MCF 10A (cell line): Measurements from ENCODE around the gene CTNNA2. TPM values are rescaled to one million over a fixed set of nuclear protein-coding genes. Genes with fewer than 3 reads are reported as not detected.

ENCODE experiments used
- BruUV-seq: library from RNA; stranded (reverse); fragments of 400-500 nt; replicated peaks from 2 replicates; lab custom pipeline; 2021; lab: Mats Ljungman, UMichigan
- CTCF ChIA-PET: fragments of 300-600 bp; sonication (Branson Sonifier 250); formaldehyde crosslinking; extraction: SDS; loops from one replicate; lab custom pipeline; 2021; ENCODE audit warnings: antibody characterized with exemption, inconsistent platforms; lab: Yijun Ruan, JAX
- POLR2A ChIA-PET: fragments of 300-600, 350-650 bp; sonication (Branson Sonifier 250); formaldehyde crosslinking; extraction: SDS; loops from one replicate; lab custom pipeline; 2020; ENCODE audit warnings: antibody characterized with exemption, inconsistent platforms; lab: Yijun Ruan, JAX
- DNase-seq: peaks from one replicate; pipeline ENCODE4 v3.0.0-alpha.2; 2018; ENCODE audit not compliant: unreplicated experiment
- H3K27ac Mint-ChIP-seq: one replicate; pipeline ENCODE4 v1.8.0; 2022; ENCODE audit warnings: mild to moderate bottlenecking, low read depth, mixed read lengths; ENCODE audit not compliant: unreplicated experiment
- H3K27me3 Mint-ChIP-seq: one replicate; pipeline ENCODE4 v1.8.0; 2022; ENCODE audit warnings: mixed read lengths; ENCODE audit not compliant: insufficient read depth, unreplicated experiment
- H3K36me3 Mint-ChIP-seq: one replicate; pipeline ENCODE4 v1.8.0; 2022; ENCODE audit warnings: mild to moderate bottlenecking, moderate library complexity, mixed read lengths; ENCODE audit not compliant: insufficient read depth, unreplicated experiment
- H3K4me1 Mint-ChIP-seq: one replicate; pipeline ENCODE4 v1.8.0; 2022; ENCODE audit warnings: mixed read lengths; ENCODE audit not compliant: insufficient read depth, unreplicated experiment
- H3K4me3 Mint-ChIP-seq: one replicate; pipeline ENCODE4 v1.8.0; 2022; ENCODE audit warnings: mild to moderate bottlenecking, moderate library complexity, mixed read lengths; ENCODE audit not compliant: unreplicated experiment
- H3K9me3 Mint-ChIP-seq: one replicate; pipeline ENCODE4 v1.8.0; 2022; ENCODE audit warnings: mixed read lengths; ENCODE audit not compliant: unreplicated experiment
- CTCF ChIP-seq: fragments of 200-600 bp; IDR thresholded peaks from one replicate; pipeline ENCODE4 v1.8.0; 2022; ENCODE audit warnings: antibody characterized with exemption, mild to moderate bottlenecking; ENCODE audit not compliant: unreplicated experiment
- intact Hi-C: fragments of 100-400 bp; cut with micrococcal nuclease; formaldehyde crosslinking; loops from 2 replicates; pipeline ENCODE4 v1.14.1; 2022
- total RNA-seq: library from RNA; stranded (reverse); gene quantifications from 2 replicates; pipeline ENCODE4 v1.2.3, GENCODE V29; 2022

The CTNNA2 gene
- total RNA-seq, 1 experiment from 2014 or later = not detected

GRCh38 chr2:80459028-80459427, 946.2 kb downstream of the CTNNA2 start:
- H3K27ac Mint-ChIP-seq = no peak overlapping the region
- H3K27me3 Mint-ChIP-seq = no peaks in the 10 kb centered on the region
- intact Hi-C loops = no loop called here
- no peak overlapping the region for H3K4me3 Mint-ChIP-seq
- ChIA-PET POLR2A (no interaction called here), CTCF (no interaction called here)
- no peak for TF ChIP-seq CTCF
- H3K9me3 Mint-ChIP-seq = peaks cover 4% of the 10 kb centered on the region
- peaks cover 4% of the 10 kb centered on the region for H3K4me1 Mint-ChIP-seq
- BruUV-seq = no TSS peak
- DNase-seq = peak; percentile 1
- no peaks in the 10 kb centered on the region for H3K36me3 Mint-ChIP-seq

GRCh38 chr2:80461505-80462197, 948.8 kb downstream of the CTNNA2 start:
- H3K36me3 Mint-ChIP-seq = no peaks in the 10 kb centered on the region
- no peak overlapping the region for H3K4me3 Mint-ChIP-seq
- H3K27me3 Mint-ChIP-seq = no peaks in the 10 kb centered on the region
- H3K9me3 Mint-ChIP-seq = peaks cover 6% of the 10 kb centered on the region
- no peak for DNase-seq
- CTCF ChIA-PET = interaction anchor here (0.7 kb wide), 1 partner anchor 523 kb away, joined by 3 read pairs; no protein-coding TSS in a partner anchor
- intact Hi-C loops = no loop called here
- no peak overlapping the region for H3K27ac Mint-ChIP-seq
- peaks cover 4% of the 10 kb centered on the region for H3K4me1 Mint-ChIP-seq
- BruUV-seq = no TSS peak
- TF ChIP-seq CTCF = no peak
- POLR2A ChIA-PET = no interaction called here

DNA sequence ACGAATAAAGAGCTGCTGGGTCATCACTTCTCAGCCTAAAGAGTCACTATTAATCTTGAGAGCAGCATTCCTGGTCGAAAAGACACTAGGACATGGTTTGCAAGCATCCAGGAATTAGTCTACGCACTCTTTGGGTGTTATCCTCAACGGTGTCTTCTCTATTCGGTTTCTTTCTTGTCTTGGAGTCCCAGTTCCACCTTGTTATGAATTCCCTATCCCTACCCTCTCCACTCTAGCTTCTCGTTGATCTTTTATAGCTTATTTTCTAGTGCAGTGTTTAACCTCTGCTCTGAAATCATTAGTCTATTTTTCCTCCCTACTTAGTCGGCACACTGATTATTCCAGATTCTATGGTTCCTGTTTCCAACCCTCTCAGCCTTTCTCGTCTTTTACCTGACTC, 949.8 kb downstream of the CTNNA2 start:
- ChIA-PET POLR2A (no interaction called here), CTCF (no interaction called here)
- BruUV-seq = no TSS peak
- Mint-ChIP-seq H3K27ac (no peak overlapping the region), H3K36me3 (no peaks in the 10 kb centered on the region), H3K27me3 (no peaks in the 10 kb centered on the region), H3K4me3 (no peak overlapping the region), H3K4me1 (peaks cover 3% of the 10 kb centered on the region), H3K9me3 (peaks cover 6% of the 10 kb centered on the region)
- intact Hi-C loops = no loop called here
- no peak for DNase-seq
- TF ChIP-seq CTCF = no peak

- intact Hi-C loops = no loop called here
- Mint-ChIP-seq H3K27ac (no peak overlapping the region), H3K4me1 (no peaks in the 10 kb centered on the region), H3K27me3 (no peaks in the 10 kb centered on the region), H3K36me3 (no peaks in the 10 kb centered on the region), H3K9me3 (peaks cover 6% of the 10 kb centered on the region), H3K4me3 (no peak overlapping the region)
- no peak for TF ChIP-seq CTCF
- ChIA-PET CTCF (interaction anchor here (0.9 to 1.6 kb wide), 3 partner anchors 11 to 35 kb away, joined by 3 to 4 read pairs (median 3); no protein-coding TSS in a partner anchor), POLR2A (interaction anchor here (0.6 kb wide), 1 partner anchor 1849 kb away, joined by 3 read pairs; no protein-coding TSS in a partner anchor)
- no TSS peak for BruUV-seq
- no peak for DNase-seq
These were observed 951.4 kb downstream of the CTNNA2 start for GRCh38 chr2:80464275-80464674.
